CD14-positive monocyte (primary cell): ENCODE data around the gene A4GALT. TPM values are rescaled to one million over a fixed set of nuclear protein-coding genes. Genes with fewer than 3 reads are reported as not detected.

ENCODE experiments used
- DNase-seq, 3 donors: peaks; one replicate each; pipeline ENCODE4 v3.0.0-alpha.2; 2011 to 2022
- H2AFZ ChIP-seq: 2 replicates; pipeline ENCODE4 v1.6.0; 2012; ENCODE audit warnings: mild to moderate bottlenecking, low read depth, low read length, inconsistent platforms; ENCODE audit not compliant: insufficient read depth, poor library complexity, severe bottlenecking
- H3K27ac ChIP-seq, 2 donors: 1 replicate in 1 of 2; 2 replicates in 1 of 2; pipeline ENCODE4 v1.5.1; 2012 to 2013; ENCODE audit warnings: low read length in 2 of 2, control low read depth in 1 of 2, inconsistent platforms in 1 of 2, low read depth in 1 of 2, mild to moderate bottlenecking in 1 of 2
- H3K27me3 ChIP-seq, 2 donors: one replicate each; pipeline versions ENCODE4 v1.6.0 to v1.6.1; 2011 to 2013; ENCODE audit warnings: low read length in 2 of 2; ENCODE audit not compliant: control insufficient read depth in 2 of 2, insufficient read depth in 2 of 2
- H3K36me3 ChIP-seq, 2 donors: replicated peaks in 1 of 2; 1 replicate in 1 of 2; 2 replicates in 1 of 2; pipeline versions ENCODE4 v1.5.1 to v1.6.1; 2012 to 2013; ENCODE audit warnings: low read length in 2 of 2, control low read depth in 1 of 2, inconsistent platforms in 1 of 2, mild to moderate bottlenecking in 1 of 2; ENCODE audit not compliant: insufficient read depth in 2 of 2, control insufficient read depth in 1 of 2
- H3K4me1 ChIP-seq, 2 donors: 1 replicate in 1 of 2; 2 replicates in 1 of 2; pipeline versions ENCODE4 v1.5.1 to v1.6.1; 2012 to 2013; ENCODE audit warnings: low read length in 2 of 2, control low read depth in 1 of 2, inconsistent platforms in 1 of 2, mild to moderate bottlenecking in 1 of 2, moderate library complexity in 1 of 2; ENCODE audit not compliant: insufficient read depth in 2 of 2, control insufficient read depth in 1 of 2
- H3K4me2 ChIP-seq: replicated peaks from 2 replicates; pipeline ENCODE3; 2012; ENCODE audit warnings: low read length, moderate library complexity, mild to moderate bottlenecking; ENCODE audit not compliant: poor library complexity, severe bottlenecking; ENCODE audit errors: extremely low read depth
- H3K4me3 ChIP-seq, 3 experiments: fragments of 200-600 bp in 1 of 3; sonication (generic) in 1 of 3; replicated peaks in 1 of 3; 1 replicate in 2 of 3; 2 replicates in 1 of 3; pipeline ENCODE4 v1.5.1; 2011 to 2013; ENCODE audit warnings: low read length in 3 of 3, mild to moderate bottlenecking in 3 of 3, control low read depth in 2 of 3, low read depth in 2 of 3, inconsistent platforms in 1 of 3, moderate library complexity in 1 of 3
- H3K79me2 ChIP-seq: 2 replicates; pipeline ENCODE4 v1.6.0; 2012; ENCODE audit warnings: mild to moderate bottlenecking, control low read depth, inconsistent platforms, low read length, moderate library complexity; ENCODE audit not compliant: insufficient read depth
- H3K9ac ChIP-seq: 2 replicates; pipeline ENCODE4 v1.6.0; 2017; ENCODE audit warnings: low read length, mild to moderate bottlenecking; ENCODE audit not compliant: insufficient read depth, poor library complexity, severe bottlenecking
- H3K9me3 ChIP-seq, 2 donors: replicated peaks in 1 of 2; 1 replicate in 1 of 2; 2 replicates in 1 of 2; pipeline versions ENCODE4 v1.5.1 to v1.6.1; 2012 to 2013; ENCODE audit warnings: low read length in 2 of 2, control low read depth in 1 of 2; ENCODE audit not compliant: control insufficient read depth in 1 of 2, insufficient read depth in 1 of 2
- H4K20me1 ChIP-seq: 2 replicates; pipeline ENCODE4 v1.6.0; 2012; ENCODE audit warnings: mild to moderate bottlenecking, low read length, control low read depth, moderate library complexity; ENCODE audit not compliant: insufficient read depth
- H3K27ac Mint-ChIP-seq, 7 donors: one replicate each; pipeline ENCODE4 v1.8.0; 2020; ENCODE audit warnings: mild to moderate bottlenecking in 7 of 7, mixed read lengths in 7 of 7, moderate library complexity in 6 of 7, inconsistent platforms in 2 of 7
- H3K27me3 Mint-ChIP-seq, 3 donors: one replicate each; pipeline ENCODE4 v1.8.0; 2021 to 2022; ENCODE audit warnings: low read depth in 3 of 3, mild to moderate bottlenecking in 3 of 3, mixed read lengths in 3 of 3, moderate library complexity in 3 of 3, inconsistent platforms in 1 of 3
- H3K36me3 Mint-ChIP-seq, 2 donors: one replicate each; pipeline ENCODE4 v1.8.0; 2020; ENCODE audit warnings: mixed read lengths in 2 of 2, inconsistent platforms in 1 of 2, mild to moderate bottlenecking in 1 of 2
- H3K4me1 Mint-ChIP-seq: one replicate; pipeline ENCODE4 v1.8.0; 2020; ENCODE audit warnings: mild to moderate bottlenecking, mixed read lengths
- H3K4me3 Mint-ChIP-seq, 2 donors: one replicate each; pipeline ENCODE4 v1.8.0; 2020; ENCODE audit warnings: mild to moderate bottlenecking in 2 of 2, mixed read lengths in 2 of 2, moderate library complexity in 1 of 2
- H3K9me3 Mint-ChIP-seq, 7 donors: one replicate each; pipeline ENCODE4 v1.8.0; 2020 to 2022; ENCODE audit warnings: mixed read lengths in 7 of 7, mild to moderate bottlenecking in 6 of 7, moderate library complexity in 6 of 7, inconsistent platforms in 2 of 7
- CTCF ChIP-seq: fragments of 200-600 bp; IDR thresholded peaks from one replicate; pipeline ENCODE4 v1.8.0; 2022; ENCODE audit warnings: antibody characterized with exemption, mild to moderate bottlenecking
- WGBS: methylation state at CpG from one replicate; pipeline ENCODE4 v1.1.5; 2013; ENCODE audit warnings: missing lambda C conversion rate; ENCODE audit not compliant: insufficient coverage; 5-methylcytosine and 5-hydroxymethylcytosine counted together
- intact Hi-C, 2 donors: fragments of 100-400 bp; cut with micrococcal nuclease; formaldehyde crosslinking; loops; one replicate each; pipeline versions ENCODE4 v1.15.0 to v1.15.1; 2023
- polyA plus RNA-seq, 3 donors: library from polyadenylated mRNA; depleted of rRNA in 1 of 3; unstranded in 2 of 3; stranded (reverse) in 1 of 3; fragments of 300-500 nt in 2 of 3; fragments of >200 nt in 1 of 3; fragmentation: Illumina TruSeq in 2 of 3; gene quantifications; 1 replicate in 2 of 3; 2 replicates in 1 of 3; pipeline ENCODE4 v1.2.3, GENCODE V29; 2012 to 2021

Gene A4GALT
- polyA plus RNA-seq, 3 donors, result not detected

- no peak overlapping the region for H2AFZ ChIP-seq
- intact Hi-C loops, result no loop called here
- H3K4me2 ChIP-seq, result no peak overlapping the region
- peaks cover 26% of the 10 kb centered on the region for H3K4me1 Mint-ChIP-seq
- DNase-seq, result no peak
- H3K9me3 Mint-ChIP-seq, result peaks cover 0 to 2% (median 0%) of the 10 kb centered on the region in 7 donors
- TF ChIP-seq CTCF, result no peak
- no peak overlapping the region for H3K27ac Mint-ChIP-seq
- H3K36me3 Mint-ChIP-seq, result no peaks in the 10 kb centered on the region
- peaks cover 0 to 2% (median 0%) of the 10 kb centered on the region in 3 donors for H3K27me3 Mint-ChIP-seq
- no peaks in the 10 kb centered on the region for H3K27me3 ChIP-seq
- H3K9me3 ChIP-seq, result no peaks in the 10 kb centered on the region
- H3K36me3 ChIP-seq, result no peaks in the 10 kb centered on the region
- WGBS, result 79% methylated on average over 11 of the region's 14 CpGs
- no peak overlapping the region for H3K27ac ChIP-seq
- H4K20me1 ChIP-seq, result no peaks in the 10 kb centered on the region
- no peak overlapping the region for H3K4me3 Mint-ChIP-seq
- no peak overlapping the region for H3K9ac ChIP-seq
- no peak overlapping the region for H3K4me3 ChIP-seq
- no peaks in the 10 kb centered on the region for H3K79me2 ChIP-seq
- peaks cover 12 to 21% of the 10 kb centered on the region in 2 donors for H3K4me1 ChIP-seq
These were observed 27.2 kb upstream of the A4GALT start for GRCh38 chr22:42747701-42748513.

GRCh38 chr22:42745118-42745517 is 24.4 kb upstream of the A4GALT start:
- Histone ChIP-seq H3K36me3 (no peaks in the 10 kb centered on the region), H3K9ac (no peak overlapping the region), H3K4me2 (no peak overlapping the region), H4K20me1 (no peaks in the 10 kb centered on the region), H3K79me2 (no peaks in the 10 kb centered on the region), H3K4me1 (no peaks in the 10 kb centered on the region), H3K9me3 (no peaks in the 10 kb centered on the region), H2AFZ (no peak overlapping the region), H3K27ac (no peak overlapping the region), H3K27me3 (no peaks in the 10 kb centered on the region), H3K4me3 (no peak overlapping the region)
- Mint-ChIP-seq H3K36me3 (no peaks in the 10 kb centered on the region), H3K4me1 (peaks cover 17% of the 10 kb centered on the region), H3K27ac (peak overlapping the region in 1 of 7 donors; percentile 60), H3K4me3 (no peak overlapping the region), H3K27me3 (peaks cover 0 to under 1% (median 0%) of the 10 kb centered on the region in 3 donors), H3K9me3 (peaks cover 0 to under 1% (median 0%) of the 10 kb centered on the region in 7 donors)
- no peak for TF ChIP-seq CTCF
- WGBS, result 91% methylated on average over 8 of the region's 11 CpGs
- DNase-seq, result no peak
- intact Hi-C loops, result no loop called here
